Liver (tissue), 1 donor: Measurements from ENCODE around the gene FER.

ENCODE experiments used
- MAX ChIP-seq: IDR thresholded peaks from 2 replicates; pipeline ENCODE4 v1.6.1; 2016; ENCODE audit warnings: antibody characterized with exemption
- ZBTB33 ChIP-seq: IDR thresholded peaks from 2 replicates; pipeline ENCODE4 v1.6.1; 2016; ENCODE audit warnings: antibody characterized with exemption

- no peak for TF ChIP-seq ZBTB33
- no peak for TF ChIP-seq MAX
Observed at GRCh38 chr5:108822211-108822947, 74.7 kb downstream of the FER start.
